ENCODE measurements around the gene DICER1. TPM values are rescaled to one million over a fixed set of nuclear protein-coding genes. Genes with fewer than 3 reads are reported as not detected.
A peak's percentile ranks its signal among the peaks of the same experiment; 100 is the strongest.

The DICER1 gene
- polyA plus RNA-seq, 1 donor, result 41.6 TPM

DNA sequence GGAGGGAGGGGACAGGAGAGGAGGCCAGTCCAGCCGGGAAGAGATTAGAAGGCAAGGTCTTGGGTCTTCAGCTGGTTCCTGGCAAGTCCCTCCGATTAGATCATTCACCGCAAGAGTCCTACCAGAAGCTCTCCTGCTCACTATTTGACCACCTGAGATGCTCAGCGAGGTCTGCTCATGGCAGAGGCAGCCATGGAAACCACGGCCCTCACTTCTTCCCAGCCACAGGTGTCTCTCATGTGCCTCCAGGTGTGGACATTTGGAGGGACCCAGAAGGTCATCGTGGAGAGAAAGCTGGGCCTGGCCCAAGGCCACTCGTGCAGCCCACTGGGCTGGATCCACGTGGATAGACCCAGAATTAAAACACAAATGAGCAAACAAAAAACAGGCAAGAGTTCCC lies 99.5 kb downstream of the DICER1 start:
- DNase-seq, result no peak

DNA sequence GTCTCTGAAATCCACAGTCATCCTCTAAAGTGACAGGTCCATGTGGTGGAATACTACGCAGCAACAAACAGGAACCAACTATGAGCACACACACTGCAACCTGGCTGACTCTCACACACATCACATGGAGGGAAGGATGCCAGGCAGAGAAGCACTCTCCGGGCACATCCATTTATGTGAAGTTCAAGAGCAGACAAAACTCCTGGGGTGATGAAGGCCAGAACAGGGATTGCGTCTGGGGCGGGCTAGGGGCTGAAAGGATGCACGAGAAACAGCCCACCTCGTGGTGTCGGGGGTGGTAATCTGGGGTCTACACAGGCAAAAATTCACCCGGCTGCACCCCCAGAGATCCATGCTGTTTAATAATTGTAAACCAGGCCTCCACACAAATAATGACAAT lies 100.2 kb downstream of the DICER1 start:
- no peak for DNase-seq

- no peak for DNase-seq
These were observed 100.9 kb downstream of the DICER1 start for GRCh38 chr14:95056476-95056875.

DNA sequence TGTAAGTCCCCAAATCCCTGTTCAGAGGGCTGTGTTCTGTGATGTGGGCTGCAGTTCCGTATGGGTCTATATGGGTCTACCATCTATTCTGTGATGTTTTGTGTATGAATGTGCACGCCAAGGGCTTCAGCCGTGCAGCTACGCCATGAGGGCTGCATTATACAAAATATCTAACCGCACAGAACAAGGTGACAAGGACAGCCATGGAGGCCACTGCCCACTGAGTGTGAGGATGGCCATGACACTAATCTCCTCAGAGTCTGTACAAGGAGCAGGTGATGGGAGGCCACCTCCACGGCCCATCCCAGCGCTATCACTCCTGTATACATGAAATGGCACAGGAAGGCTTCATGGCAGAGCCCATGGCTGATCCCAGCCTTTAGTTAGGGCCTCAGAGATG lies 102.0 kb downstream of the DICER1 start:
- DNase-seq, result no peak

GRCh38 chr14:95054346-95055280 lies 102.7 kb downstream of the DICER1 start:
- DNase-seq, result no peak

DNA sequence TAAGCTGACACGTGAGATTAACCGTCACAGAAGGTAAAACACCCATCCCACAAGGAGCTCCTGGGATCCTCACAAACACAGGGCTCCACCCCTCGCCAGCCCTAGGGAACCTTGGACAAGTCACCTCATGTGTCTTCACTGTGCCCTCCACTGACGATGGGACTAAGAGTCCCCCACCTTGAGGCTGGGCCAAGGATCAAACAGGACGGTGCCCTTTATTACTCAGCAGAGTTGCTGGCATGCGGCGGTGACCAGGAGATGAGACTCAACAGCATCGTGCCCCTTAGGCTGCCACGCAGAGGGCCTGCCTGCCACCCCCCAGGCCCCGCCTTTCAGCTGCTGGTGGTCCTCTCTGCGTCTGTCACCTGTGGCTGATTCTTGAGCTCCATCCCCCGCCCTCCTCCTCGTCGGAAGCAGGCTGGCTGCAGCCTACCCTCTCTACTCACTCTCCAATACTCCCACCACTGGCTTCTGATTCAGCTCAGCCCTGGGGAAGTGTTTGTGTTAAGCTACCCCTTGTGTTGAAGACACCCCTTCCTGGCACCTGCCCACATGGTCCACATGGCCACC lies 105.2 kb downstream of the DICER1 start:
- DNase-seq, result no peak

GRCh38 chr14:95049952-95050351 lies 107.4 kb downstream of the DICER1 start:
- DNase-seq, result no peak

GRCh38 chr14:95048771-95049312 lies 108.5 kb downstream of the DICER1 start:
- DNase-seq, result no peak

DNA sequence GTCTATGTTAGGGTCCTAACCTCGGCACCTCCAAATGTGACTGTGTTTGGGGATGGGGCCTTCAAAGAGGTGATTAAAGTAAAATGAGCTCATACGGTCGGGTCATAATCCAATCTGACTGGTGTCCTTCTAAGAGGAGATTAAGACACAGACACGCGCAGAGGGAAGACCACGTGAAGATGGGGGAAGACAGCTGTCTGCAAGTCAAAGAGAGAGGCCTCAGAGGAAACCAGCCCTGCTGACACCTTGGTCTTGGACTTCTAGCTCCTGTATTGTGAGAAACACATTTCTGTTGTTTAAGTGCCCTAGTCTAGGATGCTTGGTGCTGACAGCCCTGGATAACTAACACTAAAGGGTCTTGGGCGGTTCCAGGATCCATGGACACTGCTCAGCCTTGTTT lies 109.6 kb downstream of the DICER1 start:
- no peak for DNase-seq

DNA sequence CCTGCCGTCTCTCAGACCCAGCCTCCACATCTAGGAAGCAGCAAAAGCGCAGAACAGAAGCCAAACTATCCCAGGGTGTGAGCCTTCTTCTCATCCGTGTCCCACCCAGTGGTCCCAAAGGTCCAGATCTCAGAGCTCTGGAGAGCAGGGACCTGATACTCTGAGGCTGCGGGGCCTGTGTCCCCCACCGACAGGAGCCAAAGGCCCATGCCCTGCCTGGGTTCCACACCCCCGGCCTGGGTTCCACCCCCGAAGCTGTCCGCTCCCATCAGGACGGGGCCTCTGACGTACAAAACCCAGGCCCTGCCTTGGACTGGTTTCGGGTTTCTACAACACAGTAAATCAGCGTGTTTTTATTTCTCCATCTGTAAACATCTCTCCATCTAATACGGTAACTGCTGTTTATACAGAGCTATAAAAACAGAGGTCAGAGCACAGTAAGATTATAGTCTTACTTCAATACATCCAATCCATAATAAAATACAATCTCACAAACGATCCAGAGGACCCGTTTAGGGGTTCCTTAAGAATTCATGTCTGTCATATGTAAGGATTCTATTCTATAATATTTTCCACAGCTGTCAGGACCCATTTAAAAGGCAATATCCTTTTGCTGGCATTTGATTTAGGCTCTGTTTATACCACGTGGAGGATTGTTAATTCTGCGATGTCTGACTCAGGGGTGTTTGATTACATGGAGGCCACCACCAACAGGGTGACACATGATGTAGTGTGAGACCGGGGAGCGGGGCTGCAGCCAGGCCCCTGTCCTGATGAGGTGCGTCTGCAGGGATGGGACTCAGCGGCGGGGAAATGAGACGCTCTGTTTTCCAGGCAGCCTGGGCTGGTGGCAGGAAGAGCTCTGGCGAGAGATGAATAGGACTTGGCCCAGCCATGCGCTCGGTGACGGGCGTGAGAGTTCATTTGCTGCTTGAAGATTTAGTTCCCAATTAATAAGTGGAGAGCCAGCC lies 110.3 kb downstream of the DICER1 start:
- DNase-seq, result peak; percentile 42

GRCh38 chr14:95045836-95046430 lies 111.4 kb downstream of the DICER1 start:
- DNase-seq, result no peak

GRCh38 chr14:95045106-95045701 lies 112.1 kb downstream of the DICER1 start:
- DNase-seq, result no peak

DNA sequence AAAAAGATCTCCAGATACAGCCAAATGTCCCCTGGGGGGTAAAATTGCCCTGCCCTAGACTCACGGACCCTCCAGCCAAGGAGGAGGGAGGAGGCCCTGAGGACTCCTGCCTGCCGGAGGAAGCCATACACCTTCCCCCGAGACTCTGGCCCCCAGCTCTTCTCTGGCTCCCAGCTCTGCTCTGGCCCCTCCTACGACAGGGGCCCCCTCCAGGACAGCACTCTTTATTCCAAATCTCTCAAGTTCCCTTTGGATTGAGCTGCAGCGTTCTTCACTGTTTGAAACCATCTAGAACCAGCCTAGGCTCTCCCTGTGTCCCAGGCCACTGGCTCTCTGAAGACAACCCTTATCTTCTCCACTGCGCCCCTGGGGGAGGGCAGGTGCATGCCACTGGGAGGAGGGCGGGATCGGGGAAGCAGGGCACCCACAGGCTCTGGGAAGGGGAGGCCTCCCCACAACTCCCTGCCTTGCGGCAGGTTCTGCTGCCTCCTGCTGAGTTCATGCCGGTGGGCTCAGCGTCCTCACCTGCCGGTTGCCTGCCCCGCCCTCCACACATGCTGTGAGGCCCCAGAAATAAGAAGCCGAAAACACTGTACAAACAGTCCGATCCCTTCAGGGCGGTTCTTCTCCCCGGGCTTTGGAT lies 112.7 kb downstream of the DICER1 start:
- DNase-seq, result no peak

DNA sequence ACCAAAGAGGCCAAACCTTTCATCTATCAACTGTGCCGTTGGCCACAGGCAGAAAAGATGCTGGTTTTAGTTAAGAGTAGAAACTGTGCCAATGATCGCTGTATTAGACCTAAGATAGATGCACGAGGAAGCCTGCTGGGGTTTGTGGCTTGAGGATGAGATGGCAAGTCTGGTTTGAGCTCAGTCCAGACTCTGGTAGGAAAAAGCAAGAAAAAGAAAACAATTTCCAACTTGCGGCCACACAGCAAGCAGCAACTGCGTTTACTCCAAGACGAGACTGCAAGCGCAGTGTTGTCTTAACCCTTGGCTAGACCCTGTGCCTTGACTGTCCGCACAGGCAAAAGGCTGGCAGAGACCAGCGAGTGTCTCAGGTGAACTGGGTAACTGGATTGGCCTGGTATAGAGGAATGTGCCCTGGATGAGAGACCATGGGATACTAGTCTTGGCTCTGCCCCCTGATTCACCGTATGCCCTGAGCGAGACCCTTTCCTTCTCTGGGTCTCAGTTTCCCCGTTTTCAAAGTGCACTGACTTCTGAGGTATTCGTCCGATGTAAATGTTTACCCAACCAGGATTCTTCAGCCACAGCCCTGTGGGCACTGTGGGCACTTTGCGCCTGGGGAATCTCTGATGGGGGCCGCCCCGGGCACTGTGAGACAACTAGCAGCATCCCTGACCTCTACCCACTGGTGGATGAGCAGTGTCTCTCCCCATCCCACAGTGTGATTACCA lies 113.4 kb downstream of the DICER1 start:
- no peak for DNase-seq

- no peak for DNase-seq
These were observed 114.0 kb downstream of the DICER1 start for GRCh38 chr14:95043314-95043713.

GRCh38 chr14:95041477-95042020 lies 115.8 kb downstream of the DICER1 start:
- DNase-seq, result no peak

DNA sequence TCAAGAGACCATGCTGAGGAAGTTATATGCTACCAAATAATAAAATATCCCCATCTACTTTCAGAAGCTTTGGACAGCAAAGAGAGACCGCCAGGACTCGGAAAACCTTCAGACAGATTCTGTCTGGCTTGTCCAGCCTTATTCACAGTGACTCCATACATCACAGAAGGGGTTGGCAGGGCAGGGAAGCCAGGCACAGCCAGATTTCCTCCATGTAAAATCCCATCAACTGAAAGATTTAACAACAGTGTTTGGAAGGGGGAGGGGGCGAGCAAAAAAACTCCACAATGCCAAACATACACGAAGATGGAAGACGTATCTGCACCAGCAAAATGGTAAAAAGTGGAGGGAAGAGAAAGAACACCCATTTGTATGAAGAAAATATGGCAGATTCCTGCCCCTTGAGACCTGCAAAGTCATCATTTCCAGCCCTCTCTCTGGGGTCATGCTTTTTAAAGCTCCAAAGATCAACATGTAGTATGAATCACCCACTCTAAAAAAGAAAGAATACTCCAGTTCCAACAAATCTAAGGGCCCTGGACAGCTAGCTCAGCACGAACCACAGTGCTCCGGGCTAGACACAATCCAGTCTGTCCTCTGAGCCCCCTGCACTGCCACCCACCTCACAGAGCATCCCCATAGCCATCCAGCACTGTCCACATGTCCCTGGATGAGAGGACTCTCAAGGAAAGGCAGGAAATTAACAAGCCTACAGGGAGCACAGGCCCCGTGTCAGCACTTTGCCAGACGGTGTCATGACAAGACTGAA lies 116.4 kb downstream of the DICER1 start:
- no peak for DNase-seq

- DNase-seq, result no peak
These were observed 117.4 kb downstream of the DICER1 start for GRCh38 chr14:95039993-95040348.

GRCh38 chr14:95039259-95039992 lies 117.9 kb downstream of the DICER1 start:
- DNase-seq, result no peak

Data from hindlimb muscle (tissue), 1 donor.